GM12875 (cell line): ENCODE results near the gene APOA1.

Experiments used
- H3K4me3 ChIP-seq: one replicate; pipeline ENCODE4 v1.5.1; 2011; ENCODE audit warnings: low read depth, low read length, control low read depth
- TF ChIP-seq, protein P1 (sequence below): IDR thresholded peaks from 2 replicates; pipeline ENCODE4 v1.5.1; 2011; ENCODE audit warnings: low read depth, mild to moderate bottlenecking, control low read depth, inconsistent platforms, low read length, moderate library complexity, borderline replicate concordance; ENCODE audit not compliant: insufficient read depth

Gene APOA1

DNA sequence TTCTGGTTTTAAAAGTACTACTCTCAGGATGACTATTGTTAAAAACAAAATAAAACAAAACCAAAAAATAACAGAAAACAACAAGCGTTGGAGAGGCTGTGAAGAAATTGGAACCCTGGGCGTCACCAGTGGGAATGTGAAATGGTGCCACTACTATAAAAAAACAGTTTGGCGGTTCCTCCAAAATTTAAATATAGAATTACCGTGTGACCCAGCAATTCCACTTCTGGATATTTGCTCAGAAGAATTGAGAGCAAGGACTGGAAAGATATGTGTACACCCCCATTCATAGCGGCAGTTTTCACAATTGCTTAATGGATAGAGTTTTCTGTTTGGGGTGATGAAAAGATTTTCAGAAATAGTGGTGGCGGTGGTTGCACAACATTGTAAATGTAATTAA is 22.9 kb downstream of the APOA1 start:
- H3K4me3 ChIP-seq = no peak overlapping the region
- TF ChIP-seq, protein P1, sequence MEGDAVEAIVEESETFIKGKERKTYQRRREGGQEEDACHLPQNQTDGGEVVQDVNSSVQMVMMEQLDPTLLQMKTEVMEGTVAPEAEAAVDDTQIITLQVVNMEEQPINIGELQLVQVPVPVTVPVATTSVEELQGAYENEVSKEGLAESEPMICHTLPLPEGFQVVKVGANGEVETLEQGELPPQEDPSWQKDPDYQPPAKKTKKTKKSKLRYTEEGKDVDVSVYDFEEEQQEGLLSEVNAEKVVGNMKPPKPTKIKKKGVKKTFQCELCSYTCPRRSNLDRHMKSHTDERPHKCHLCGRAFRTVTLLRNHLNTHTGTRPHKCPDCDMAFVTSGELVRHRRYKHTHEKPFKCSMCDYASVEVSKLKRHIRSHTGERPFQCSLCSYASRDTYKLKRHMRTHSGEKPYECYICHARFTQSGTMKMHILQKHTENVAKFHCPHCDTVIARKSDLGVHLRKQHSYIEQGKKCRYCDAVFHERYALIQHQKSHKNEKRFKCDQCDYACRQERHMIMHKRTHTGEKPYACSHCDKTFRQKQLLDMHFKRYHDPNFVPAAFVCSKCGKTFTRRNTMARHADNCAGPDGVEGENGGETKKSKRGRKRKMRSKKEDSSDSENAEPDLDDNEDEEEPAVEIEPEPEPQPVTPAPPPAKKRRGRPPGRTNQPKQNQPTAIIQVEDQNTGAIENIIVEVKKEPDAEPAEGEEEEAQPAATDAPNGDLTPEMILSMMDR = no peak

GRCh38 chr11:116813781-116814471 is 23.5 kb downstream of the APOA1 start:
- no peak overlapping the region for H3K4me3 ChIP-seq
- TF ChIP-seq, protein P1 = no peak

DNA sequence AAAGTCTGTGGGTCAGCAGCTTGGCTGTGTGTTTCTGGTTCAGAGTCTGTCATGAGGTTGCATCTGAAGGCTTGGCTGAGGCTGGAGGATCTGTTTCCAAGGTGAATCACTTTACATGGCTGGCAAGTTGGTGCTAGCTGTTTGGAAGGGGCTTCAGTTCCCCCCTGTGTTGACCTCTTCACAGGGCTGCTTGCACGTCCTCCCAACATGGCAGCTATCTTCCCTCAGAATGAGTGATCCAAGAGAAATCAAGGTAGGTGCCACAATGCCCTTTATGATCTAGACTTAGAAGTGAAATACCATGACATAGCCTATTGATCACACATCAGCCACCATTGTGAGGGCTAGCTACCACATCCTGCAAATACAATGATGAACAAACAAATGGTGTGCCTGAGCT is 24.3 kb downstream of the APOA1 start:
- TF ChIP-seq, protein P1 = no peak
- H3K4me3 ChIP-seq = no peak overlapping the region

- TF ChIP-seq, protein P1 = no peak
- H3K4me3 ChIP-seq = no peak overlapping the region
Measured at GRCh38 chr11:116812109-116812508, 25.3 kb downstream of the APOA1 start.

GRCh38 chr11:116811194-116811593 is 26.2 kb downstream of the APOA1 start:
- H3K4me3 ChIP-seq = no peak overlapping the region
- TF ChIP-seq, protein P1 = no peak

DNA sequence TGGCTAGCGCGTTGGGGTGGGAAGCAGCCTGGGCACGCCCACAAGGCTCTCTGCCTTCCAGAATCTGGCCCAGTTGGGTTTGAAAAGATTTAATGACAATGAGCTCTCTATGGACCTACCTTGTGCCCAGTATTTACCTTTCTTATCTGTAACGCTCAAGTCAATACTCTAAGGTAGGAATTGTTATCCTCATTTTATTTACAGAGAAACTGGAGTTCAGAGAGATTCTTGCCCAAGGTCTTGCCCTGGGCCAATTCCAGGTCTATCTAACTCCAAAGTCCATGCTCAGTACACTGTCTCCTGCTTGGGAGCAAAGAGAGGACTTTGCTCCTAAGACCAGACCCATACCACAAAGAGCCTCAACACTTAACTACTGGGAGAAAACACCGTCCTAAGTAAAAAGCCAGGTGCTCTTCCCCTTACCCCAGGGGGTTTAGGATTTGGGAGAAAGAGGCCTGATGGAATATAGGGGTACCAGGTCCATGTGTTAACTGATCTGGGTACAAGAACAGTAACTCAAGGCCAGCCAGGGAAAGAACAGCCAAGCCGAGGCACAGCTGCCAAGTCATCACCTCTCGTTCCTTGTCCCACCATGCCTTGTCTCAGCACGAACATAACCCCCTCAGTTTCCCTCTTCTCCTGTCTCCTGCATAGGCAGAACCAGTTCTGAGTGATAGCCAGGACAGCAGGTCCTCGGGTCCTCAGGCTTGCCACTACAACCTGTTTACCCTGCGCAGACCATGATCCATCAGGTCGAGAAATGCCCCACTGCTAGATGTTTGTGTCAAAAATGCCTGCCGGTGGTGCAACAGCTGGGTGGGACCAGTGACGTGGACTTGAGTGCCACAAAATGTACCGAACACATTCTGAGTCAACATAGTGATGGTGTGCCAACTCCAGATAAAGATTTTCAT is 28.9 kb downstream of the APOA1 start:
- TF ChIP-seq, protein P1 = no peak
- H3K4me3 ChIP-seq = no peak overlapping the region
